Measurements from ENCODE around the gene SPA17. TPM values are rescaled to one million over a fixed set of nuclear protein-coding genes. Genes with fewer than 3 reads are reported as not detected.

Gene SPA17
- total RNA-seq, 4 donors from 2014 or later, result 0.38 to 2.0 (median 0.44) TPM; not detected in 1

DNA sequence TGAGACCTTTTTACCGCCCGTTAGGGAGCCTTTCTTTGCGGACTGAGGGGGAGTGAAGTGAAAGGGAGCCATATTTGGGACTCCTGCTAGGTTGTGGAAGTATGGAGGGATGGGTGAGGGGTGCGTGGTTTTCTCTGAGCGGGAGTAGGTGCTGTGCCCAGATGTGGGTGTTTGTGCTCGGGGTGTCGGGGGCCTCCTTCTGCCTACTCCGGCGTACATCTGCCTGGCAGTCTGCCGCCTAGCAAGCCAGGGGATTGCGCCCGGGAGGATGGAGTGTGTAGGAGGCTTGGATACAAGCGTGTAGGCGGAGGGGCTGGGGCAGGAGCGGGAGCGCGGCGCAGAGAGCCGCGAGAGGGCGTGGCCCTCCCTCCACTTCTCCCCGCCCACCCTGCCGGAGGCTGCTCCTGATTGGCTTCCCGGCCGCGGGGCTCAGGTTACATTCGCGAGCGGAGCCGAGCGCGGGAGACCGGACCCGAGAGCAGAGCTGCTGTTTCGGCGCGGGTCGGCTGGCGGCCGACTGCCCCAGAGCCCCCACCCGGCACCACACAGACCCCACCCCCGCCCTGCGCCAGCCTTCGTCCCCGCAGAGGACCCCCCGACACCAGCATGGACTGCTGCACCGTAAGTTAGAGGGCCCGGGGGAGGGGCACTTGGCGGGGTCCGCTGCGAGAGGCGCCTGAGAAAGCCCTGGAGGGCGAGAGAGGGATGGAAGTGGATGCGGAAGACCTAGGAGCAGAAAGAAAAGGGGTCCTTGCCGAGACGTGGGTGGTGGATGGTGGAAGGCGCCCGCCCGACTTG, 66.0 kb downstream of the SPA17 start, which contains the start of gene NRGN:
Gene NRGN (plus strand): TSS at position 464 of the 798 bp plus-strand sequence. CDS start 143 bp downstream, at position 607.
- ATAC-seq (peak; percentile 88 to 93), DNase-seq (peak; percentile 71 to 78)
- no peaks in the 10 kb centered on the region for H3K9me3 ChIP-seq
- no peak for TF ChIP-seq POLR2A (IDR thresholded peaks at IDR 0.05)
- TF ChIP-seq CTCF (IDR thresholded peaks at IDR 0.05 in 4 of 5, conservative IDR thresholded peaks at IDR 0.05 in 1 of 5), result peak in 1 of 5 experiments; percentile 25
- H3K27me3 ChIP-seq, result peaks cover 10 to 46% (median 37%) of the 10 kb centered on the region in 3 donors
- peaks cover 3 to 14% of the 10 kb centered on the region in 2 donors for H3K4me1 ChIP-seq
- peak within 1 kb of the TSS; percentile 68 to 93 (median 70) for H3K4me3 ChIP-seq
- intact Hi-C loops (cut with DNase I; ENCODE audit: low total_unique reads), result loop anchor here (5.0 kb wide), 1 partner anchor 153 kb away; no protein-coding TSS in a partner anchor
- in situ Hi-C loops (cut with MboI; ENCODE audit: low sequenced_read_pairs in 4 of 4), result no loop called here
- H3K27ac ChIP-seq, result peak within 1 kb of the TSS in 2 of 4 donors; percentile 12 to 33
- H3K36me3 ChIP-seq, result no peaks in the 10 kb centered on the region

DNA sequence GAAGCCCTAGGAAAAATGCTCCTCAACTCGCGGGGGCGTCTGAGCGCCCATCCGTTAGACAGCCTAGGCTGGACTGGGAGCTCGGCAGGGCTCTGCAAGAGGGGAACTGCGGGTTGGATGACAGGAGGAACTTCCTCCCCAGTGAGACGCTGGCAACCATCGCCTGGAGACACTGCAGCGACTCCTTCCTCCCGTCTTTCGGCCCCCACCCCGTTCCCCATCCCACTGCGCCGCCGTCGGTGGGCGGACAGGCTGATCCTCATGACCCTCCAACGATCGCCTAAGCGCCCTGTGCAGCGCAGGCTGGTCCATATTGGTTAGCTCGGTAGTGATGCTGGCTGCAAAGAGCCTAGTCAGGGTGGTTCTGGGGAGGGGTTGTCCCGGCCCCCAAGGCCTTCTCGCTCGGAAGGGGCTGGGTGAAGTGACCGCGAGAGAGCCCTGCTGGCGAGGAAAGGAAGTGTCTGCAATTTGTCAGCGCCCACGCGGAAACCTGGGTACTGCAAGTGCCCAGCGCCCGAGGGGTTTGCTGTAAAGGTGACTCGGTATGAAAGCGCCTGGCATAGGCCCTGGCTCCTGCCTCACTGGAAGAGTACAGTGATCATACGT, 66.7 kb downstream of the SPA17 start:
- Histone ChIP-seq H3K4me3 (peak overlapping the region; percentile 68 to 93 (median 70)), H3K36me3 (no peaks in the 10 kb centered on the region)

DNA sequence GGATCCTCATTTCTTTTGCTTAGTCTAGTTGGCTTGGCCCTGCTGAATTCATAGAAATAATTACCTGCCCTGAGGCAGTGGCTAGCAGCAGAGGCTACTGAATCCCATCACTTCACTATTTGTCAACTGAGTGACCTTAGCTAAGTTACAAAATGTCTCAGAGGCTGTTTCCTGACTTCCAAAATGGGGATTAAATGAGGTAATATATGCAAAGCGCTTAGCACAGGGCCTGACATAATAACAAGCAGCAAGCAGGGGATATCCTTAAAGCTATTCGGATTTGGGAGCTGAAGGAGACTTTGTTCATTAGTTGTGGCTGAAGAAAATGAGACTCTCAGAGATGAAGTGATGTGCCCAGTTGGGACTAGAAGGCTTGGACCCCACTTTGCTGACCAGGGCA, 68.9 kb downstream of the SPA17 start:
- ATAC-seq (no peak), DNase-seq (no peak)
- peaks cover 3 to 25% of the 10 kb centered on the region in 2 donors for H3K4me1 ChIP-seq
- in situ Hi-C loops (cut with MboI; ENCODE audit: low sequenced_read_pairs in 4 of 4) (no loop called here), intact Hi-C loops (cut with DNase I; ENCODE audit: low total_unique reads) (no loop called here)
- no peak overlapping the region for H3K27ac ChIP-seq
- no peak for TF ChIP-seq CTCF (IDR thresholded peaks at IDR 0.05 in 4 of 5, conservative IDR thresholded peaks at IDR 0.05 in 1 of 5)
- no peak for TF ChIP-seq POLR2A (IDR thresholded peaks at IDR 0.05)
- H3K27me3 ChIP-seq, result peaks cover 23 to 72% (median 61%) of the 10 kb centered on the region in 3 donors
- H3K9me3 ChIP-seq, result no peaks in the 10 kb centered on the region
- no peak overlapping the region for H3K4me3 ChIP-seq
- no peaks in the 10 kb centered on the region for H3K36me3 ChIP-seq

More for the DNA sequence above, 66.7 kb downstream of the SPA17 start:
- peak overlapping the region in 2 of 4 donors; percentile 12 to 33 for H3K27ac ChIP-seq
- ATAC-seq (peak in 1 of 2 donors; percentile 15), DNase-seq (no peak)
- peaks cover 14 to 53% (median 44%) of the 10 kb centered on the region in 3 donors for H3K27me3 ChIP-seq
- no peaks in the 10 kb centered on the region for H3K9me3 ChIP-seq
- TF ChIP-seq POLR2A (IDR thresholded peaks at IDR 0.05), result no peak
- peak in 2 of 5 experiments; percentile 28 to 50 for TF ChIP-seq CTCF (IDR thresholded peaks at IDR 0.05 in 4 of 5, conservative IDR thresholded peaks at IDR 0.05 in 1 of 5)
- intact Hi-C loops (cut with DNase I; ENCODE audit: low total_unique reads), result no loop called here
- in situ Hi-C loops (cut with MboI; ENCODE audit: low sequenced_read_pairs in 4 of 4), result no loop called here
- peaks cover 3 to 14% of the 10 kb centered on the region in 2 donors for H3K4me1 ChIP-seq

GRCh38 chr11:124743050-124743449, 69.3 kb downstream of the SPA17 start:
- Histone ChIP-seq H3K36me3 (no peaks in the 10 kb centered on the region), H3K27ac (no peak overlapping the region), H3K9me3 (no peaks in the 10 kb centered on the region), H3K4me3 (no peak overlapping the region), H3K27me3 (peaks cover 23 to 75% (median 59%) of the 10 kb centered on the region in 3 donors), H3K4me1 (peaks cover 3 to 25% of the 10 kb centered on the region in 2 donors)
- in situ Hi-C loops (cut with MboI; ENCODE audit: low sequenced_read_pairs in 4 of 4) (no loop called here), intact Hi-C loops (cut with DNase I; ENCODE audit: low total_unique reads) (no loop called here)
- DNase-seq (no peak), ATAC-seq (no peak)
- TF ChIP-seq CTCF (IDR thresholded peaks at IDR 0.05 in 4 of 5, conservative IDR thresholded peaks at IDR 0.05 in 1 of 5) (no peak), POLR2A (IDR thresholded peaks at IDR 0.05) (no peak)

All from gastrocnemius medialis (tissue), 4 donors.